Endothelial cell of umbilical vein (primary cell): ENCODE results near the gene ALG2. TPM values are rescaled to one million over a fixed set of nuclear protein-coding genes. Genes with fewer than 3 reads are reported as not detected.

Experiments used
- BruUV-seq: library from RNA; stranded (reverse); fragments of 400-500 nt; replicated peaks from 2 replicates; lab custom pipeline; 2021; lab: Mats Ljungman, UMichigan
- CTCF ChIA-PET: fragments of 300-600, 350-600 bp; sonication (Branson Sonifier 250); formaldehyde crosslinking; loops from one replicate; lab custom pipeline; 2021; ENCODE audit warnings: antibody characterized with exemption, inconsistent platforms; lab: Charles Lee
- POLR2A ChIA-PET: fragments of 300-600, 350-600 bp; sonication (Branson Sonifier 250); formaldehyde crosslinking; loops from one replicate; lab custom pipeline; 2021; ENCODE audit warnings: antibody characterized with exemption, inconsistent platforms; lab: Charles Lee
- DNase-seq: peaks from one replicate; pipeline ENCODE4 v3.0.0-alpha.2; 2011; ENCODE audit warnings: low read depth, low spot score
- FAIRE-seq: peaks from 2 replicates; lab custom pipeline; 2011; peaks lifted over from hg19 to GRCh38; lab: Jason Lieb, UNC
- H2AFZ ChIP-seq: 2 replicates; pipeline ENCODE4 v1.6.0; 2012; ENCODE audit warnings: low read depth, low read length, control low read depth, inconsistent platforms
- H3K27ac ChIP-seq: 2 replicates; pipeline ENCODE4 v1.5.1; 2011; ENCODE audit warnings: low read depth, mild to moderate bottlenecking, control low read depth, low read length, moderate library complexity; ENCODE audit not compliant: insufficient read depth
- H3K27me3 ChIP-seq, 2 experiments: 2 replicates each; pipeline versions ENCODE4 v1.6.0 to v1.6.1; 2011; ENCODE audit warnings: low read length in 2 of 2, mixed read lengths in 1 of 2; ENCODE audit not compliant: control insufficient read depth in 2 of 2, insufficient read depth in 2 of 2
- H3K36me3 ChIP-seq, 2 experiments: 2 replicates in 1 of 2; 3 replicates in 1 of 2; pipeline ENCODE4 v1.5.1; 2011; ENCODE audit warnings: low read length in 2 of 2, mild to moderate bottlenecking in 1 of 2, moderate library complexity in 1 of 2; ENCODE audit not compliant: control insufficient read depth in 2 of 2, insufficient read depth in 2 of 2; ENCODE audit errors: extremely low read depth in 1 of 2
- H3K4me1 ChIP-seq: 3 replicates; pipeline ENCODE4 v1.5.1; 2011; ENCODE audit warnings: mild to moderate bottlenecking, low read length; ENCODE audit not compliant: control insufficient read depth, insufficient read depth; ENCODE audit errors: extremely low read depth
- H3K4me2 ChIP-seq: 2 replicates; pipeline ENCODE4 v1.6.1; 2011; ENCODE audit warnings: low read length, control low read depth, mixed read lengths; ENCODE audit not compliant: insufficient read depth
- H3K4me3 ChIP-seq, 3 experiments: fragments of 200-600 bp in 1 of 3; sonication (generic), shearing (Covaris generic) in 1 of 3; replicated peaks in 1 of 3; 2 replicates each; pipeline ENCODE4 v1.5.1; 2011 to 2016; ENCODE audit warnings: control low read depth in 3 of 3, low read length in 3 of 3, mild to moderate bottlenecking in 2 of 3, inconsistent platforms in 1 of 3, low read depth in 1 of 3, moderate library complexity in 1 of 3; ENCODE audit not compliant: insufficient read depth in 1 of 3
- H3K79me2 ChIP-seq: 2 replicates; pipeline ENCODE4 v1.6.0; 2012; ENCODE audit warnings: low read length, inconsistent platforms; ENCODE audit not compliant: control insufficient read depth, insufficient read depth
- H3K9ac ChIP-seq: replicated peaks from 2 replicates; pipeline ENCODE3; 2011; ENCODE audit warnings: low read length, control low read depth; ENCODE audit not compliant: insufficient read depth; ENCODE audit errors: extremely low read depth
- H3K9me1 ChIP-seq: replicated peaks from 3 replicates; pipeline ENCODE4 v1.6.0; 2011; ENCODE audit warnings: mild to moderate bottlenecking, low read length; ENCODE audit not compliant: control insufficient read depth, insufficient read depth; ENCODE audit errors: extremely low read depth
- H3K9me3 ChIP-seq: replicated peaks from 2 replicates; pipeline ENCODE4 v1.5.1; 2012; ENCODE audit warnings: low read length, inconsistent platforms; ENCODE audit not compliant: control insufficient read depth, insufficient read depth
- H4K20me1 ChIP-seq: replicated peaks from 2 replicates; pipeline ENCODE3; 2011; ENCODE audit warnings: mild to moderate bottlenecking, low read length; ENCODE audit not compliant: control insufficient read depth, insufficient read depth; ENCODE audit errors: extremely low read depth
- CTCF ChIP-seq, 2 donors: IDR thresholded peaks; 1 replicate in 1 of 2; 2 replicates in 1 of 2; pipeline ENCODE4 v1.5.1; 2011; ENCODE audit warnings: low read length in 2 of 2, mild to moderate bottlenecking in 2 of 2, moderate library complexity in 2 of 2, control low read depth in 1 of 2, inconsistent platforms in 1 of 2, low read depth in 1 of 2; ENCODE audit not compliant: insufficient read depth in 1 of 2; ENCODE audit errors: extremely low read depth in 1 of 2
- JUN ChIP-seq: IDR thresholded peaks from 2 replicates; pipeline ENCODE4 v1.6.1; 2011; ENCODE audit warnings: borderline replicate concordance, low read depth; ENCODE audit not compliant: insufficient read length, insufficient read depth
- dilution Hi-C: fragments of 300-500 bp; cut with MboI; formaldehyde crosslinking; loops from one replicate; pipeline ENCODE4 v1.15.0; 2019; ENCODE audit warnings: low sequenced_read_pairs; ENCODE audit not compliant: extremely low pct_ligation_motif_present
- intact Hi-C: fragments of 100-400 bp; cut with micrococcal nuclease; formaldehyde crosslinking; loops from one replicate; pipeline ENCODE4 v1.10.0; 2022
- polyA plus RNA-seq, 4 experiments: library from polyadenylated mRNA; depleted of rRNA in 3 of 4; stranded (reverse) in 3 of 4; unstranded in 1 of 4; fragments of >200 nt; gene quantifications; 2 replicates each; pipeline versions ENCODE4 v1.2.1 to v1.2.3, GENCODE V29; 2011 to 2012; ENCODE audit warnings: missing spikeins in 1 of 4
- total RNA-seq: library from RNA; stranded (reverse); gene quantifications from 2 replicates; pipeline ENCODE4 v1.2.3, GENCODE V29; 2021

Gene ALG2
- total and polyA plus RNA-seq, 2 donors (not counting 3 experiments of a cell fraction or from before 2014, with no cell fraction given), result 32.4 to 40.7 TPM

GRCh38 chr9:99192786-99193465 is 28.8 kb downstream of the ALG2 start:
- intact Hi-C loops, result no loop called here
- FAIRE-seq, result no peak
- POLR2A ChIA-PET, result no interaction called here

More at GRCh38 chr9:99192786-99193465, 28.8 kb downstream of the ALG2 start:
- BruUV-seq, result no TSS peak
- peaks cover 4 to 27% of the 10 kb centered on the region in 2 experiments for H3K27me3 ChIP-seq
- no peak overlapping the region for H3K27ac ChIP-seq
- no peaks in the 10 kb centered on the region for H3K79me2 ChIP-seq
- H3K9me3 ChIP-seq, result no peaks in the 10 kb centered on the region
- TF ChIP-seq CTCF (IDR thresholded peaks at IDR 0.05; ENCODE audit: extremely low read depth in 1 of 2, insufficient read depth in 1 of 2, low read depth in 1 of 2, low read length in 2 of 2) (peak in 1 of 2 donors; percentile 29), JUN (no peak)
- CTCF ChIA-PET, result no interaction called here
- H3K4me3 ChIP-seq, result no peak overlapping the region
- H4K20me1 ChIP-seq, result no peaks in the 10 kb centered on the region
- dilution Hi-C loops, result no loop called here
- no peak overlapping the region for H3K9ac ChIP-seq
- H3K4me1 ChIP-seq, result no peaks in the 10 kb centered on the region
- no peak overlapping the region for H2AFZ ChIP-seq
- no peaks in the 10 kb centered on the region for H3K9me1 ChIP-seq
- no peaks in the 10 kb centered on the region for H3K36me3 ChIP-seq
- DNase-seq, result no peak
- H3K4me2 ChIP-seq, result no peak overlapping the region
